ENCODE data around the gene TMED6. TPM values are rescaled to one million over a fixed set of nuclear protein-coding genes. Genes with fewer than 3 reads are reported as not detected.

Gene TMED6
- not detected in 5 replicates for total RNA-seq (2022; extraction: Qiagen RNA extraction; ENCODE audit: low read depth)

DNA sequence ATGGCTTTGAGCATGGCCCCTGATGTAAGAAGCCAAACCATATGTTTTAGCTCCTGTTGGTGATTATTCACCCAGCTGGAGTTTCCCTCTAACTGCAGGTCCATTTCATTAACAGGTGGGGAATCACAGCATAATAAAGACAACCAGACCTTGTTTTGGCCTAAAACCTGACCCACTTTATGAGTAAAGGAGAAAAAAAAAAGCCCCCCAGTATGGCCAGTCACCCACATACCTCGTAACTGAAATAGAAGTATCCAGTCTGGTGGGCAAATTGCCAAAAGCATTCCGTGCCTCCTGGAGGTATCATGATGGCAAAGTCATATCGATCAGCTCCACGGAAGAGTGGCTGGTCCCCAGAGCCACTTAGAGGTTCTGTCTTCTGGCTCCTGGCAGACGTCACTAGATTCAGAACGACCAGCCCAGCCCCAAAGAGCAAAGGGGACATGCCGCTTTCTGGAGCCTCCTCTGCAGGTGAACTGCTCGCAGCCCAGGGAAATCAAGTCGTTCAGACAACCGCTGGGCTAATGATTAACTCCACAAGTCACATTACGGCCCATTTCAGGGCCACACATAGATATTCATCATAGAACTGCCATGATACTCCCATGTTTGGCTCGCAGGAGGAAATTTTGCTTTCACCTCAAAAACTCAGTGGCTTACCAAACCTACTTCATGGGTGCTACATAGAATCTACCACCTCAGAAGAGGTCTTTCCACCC is at the start of gene TMED6:
TMED6 (minus strand) TSS at position 478 of the 719 bp plus-strand sequence; CDS start at position 445, 33 bp downstream.

GRCh38 chr16:69339289-69340094 is 12.1 kb downstream of the TMED6 start, which contains the start of the genes COG8 and NIP7:
COG8 (minus strand) TSS chr16:69339564; CDS start chr16:69339552, 12 bp downstream.
NIP7 (plus strand) TSS chr16:69339772; CDS start chr16:69339830, 58 bp downstream.

GRCh38 chr16:69330286-69331109 is 21.1 kb downstream of the TMED6 start, which contains the start of gene PDF:
PDF (minus strand) TSS chr16:69330588; CDS start chr16:69330570, 18 bp downstream.

DNA sequence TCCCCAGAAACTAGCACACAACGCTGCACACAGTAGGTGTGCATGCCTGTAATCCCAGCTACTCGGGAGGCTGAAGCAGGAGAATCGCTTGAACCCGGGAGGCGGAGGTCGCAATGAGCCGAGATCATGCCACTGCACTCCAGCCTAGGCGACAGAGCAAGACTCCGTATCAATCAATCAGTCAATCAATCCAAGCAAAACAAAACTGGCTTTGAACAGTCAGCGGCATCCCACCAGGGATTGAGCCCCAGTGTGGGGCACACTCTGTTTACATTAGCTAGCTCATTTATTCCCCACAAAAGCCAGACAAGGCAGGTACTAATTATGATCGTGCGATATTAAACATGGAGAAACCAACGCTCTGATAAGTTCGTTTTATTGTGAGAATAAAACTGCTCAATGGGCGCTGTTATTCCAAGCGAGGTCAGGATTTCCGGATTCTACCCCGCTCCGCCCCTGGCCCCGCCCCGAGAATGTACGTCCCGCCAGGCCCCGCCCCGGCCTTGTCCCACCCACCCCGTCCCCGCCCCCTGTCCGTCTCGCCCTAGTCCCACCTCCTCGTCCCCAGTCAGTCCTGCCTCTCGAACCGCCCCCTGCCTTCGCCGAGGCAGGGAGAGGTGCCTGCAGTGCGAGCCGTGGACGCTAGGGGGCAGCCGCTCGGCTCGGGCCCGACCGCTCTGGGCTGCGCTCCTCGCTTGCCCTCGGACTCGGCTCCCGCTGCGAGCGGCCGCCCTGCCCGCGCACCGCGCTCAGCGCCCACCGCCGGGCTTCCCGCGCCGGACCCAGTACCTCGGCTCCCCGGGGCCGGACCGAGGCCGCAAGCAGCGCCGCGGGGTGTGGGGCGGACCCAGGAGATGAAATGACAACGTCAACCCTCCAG is 40.7 kb downstream of the TMED6 start, which contains the start of gene VPS4A:
VPS4A (plus strand) TSS at position 698 of the 880 bp plus-strand sequence; CDS start at position 860, 162 bp downstream.

Other genes starting within 250 kb of the TMED6 start
- gene HAS3, start 246.1 kb downstream of the TMED6 start, total RNA-seq (2022; extraction: Qiagen RNA extraction; ENCODE audit: low read depth) = 42.9 to 52.7 TPM (median 46.3 TPM) in 5 replicates
- gene CHTF8, start 219.2 kb downstream of the TMED6 start, total RNA-seq (2022; extraction: Qiagen RNA extraction; ENCODE audit: low read depth) = 102 to 124 TPM (median 119 TPM) in 5 replicates
- 80.3 to 86.0 TPM (median 84.1 TPM) in 5 replicates for gene UTP4, start 219.1 kb downstream of the TMED6 start, total RNA-seq (2022; extraction: Qiagen RNA extraction; ENCODE audit: low read depth)
- gene SNTB2, start 164.6 kb downstream of the TMED6 start, total RNA-seq (2022; extraction: Qiagen RNA extraction; ENCODE audit: low read depth) = 5.7 to 8.5 TPM (median 8.4 TPM) in 5 replicates
- 28.4 to 33.4 TPM (median 31.4 TPM) in 5 replicates for gene VPS4A, start 40.4 kb downstream of the TMED6 start, total RNA-seq (2022; extraction: Qiagen RNA extraction; ENCODE audit: low read depth)
- 26.6 to 38.9 TPM (median 37.0 TPM) in 5 replicates for gene PDF, start 21.2 kb downstream of the TMED6 start, total RNA-seq (2022; extraction: Qiagen RNA extraction; ENCODE audit: low read depth)
- 20.4 to 27.1 TPM (median 26.7 TPM) in 5 replicates for gene COG8, start 12.2 kb downstream of the TMED6 start, total RNA-seq (2022; extraction: Qiagen RNA extraction; ENCODE audit: low read depth)
- 52.3 to 63.4 TPM (median 55.8 TPM) in 5 replicates for gene NIP7, start 12.0 kb downstream of the TMED6 start, total RNA-seq (2022; extraction: Qiagen RNA extraction; ENCODE audit: low read depth)
- 20.3 to 24.1 TPM (median 22.7 TPM) in 5 replicates for gene TERF2, start 34.2 kb upstream of the TMED6 start, total RNA-seq (2022; extraction: Qiagen RNA extraction; ENCODE audit: low read depth)
- gene CYB5B, start 72.8 kb upstream of the TMED6 start, total RNA-seq (2022; extraction: Qiagen RNA extraction; ENCODE audit: low read depth) = 210 to 242 TPM (median 233 TPM) in 5 replicates
- gene NFAT5, start 214.2 kb upstream of the TMED6 start, total RNA-seq (2022; extraction: Qiagen RNA extraction; ENCODE audit: low read depth) = 3.5 to 8.0 TPM (median 6.1 TPM) in 5 replicates